OCI-LY7 (cell line): Measurements from ENCODE around the gene HABP4. TPM values are rescaled to one million over a fixed set of nuclear protein-coding genes. Genes with fewer than 3 reads are reported as not detected.

Experiments used
- BruUV-seq: library from RNA; stranded (reverse); fragments of 400-500 nt; replicated peaks from 2 replicates; lab custom pipeline; 2021; lab: Mats Ljungman, UMichigan
- CTCF ChIA-PET: fragments of 300-600 bp; sonication (Branson Sonifier 250); formaldehyde crosslinking; loops from one replicate; lab custom pipeline; 2022; ENCODE audit warnings: antibody characterized with exemption; ENCODE audit not compliant: unreplicated experiment; lab: Charles Lee
- POLR2A ChIA-PET: fragments of 300-600 bp; sonication (Branson Sonifier 250); formaldehyde crosslinking; loops from one replicate; lab custom pipeline; 2022; ENCODE audit warnings: antibody characterized with exemption; lab: Charles Lee
- DNase-seq: peaks from one replicate; pipeline ENCODE4 v3.0.0-alpha.2; 2015; ENCODE audit warnings: low spot score
- H2AFZ ChIP-seq: fragments of 200-600 bp; sonication (generic), shearing (Covaris generic); 2 replicates; pipeline ENCODE4 v1.6.1; 2014; ENCODE audit warnings: mild to moderate bottlenecking, antibody characterized with exemption, low read length, moderate library complexity
- H3K27ac ChIP-seq: fragments of 200-600 bp; sonication (generic); 2 replicates; pipeline ENCODE4 v1.5.1; 2014; ENCODE audit warnings: mixed run types, low read depth, mild to moderate bottlenecking, moderate library complexity, low read length, inconsistent platforms; ENCODE audit not compliant: poor library complexity, severe bottlenecking
- H3K36me3 ChIP-seq: fragments of 200-600 bp; sonication (generic); 2 replicates; pipeline ENCODE4 v1.6.1; 2014; ENCODE audit warnings: mild to moderate bottlenecking, antibody characterized with exemption, low read length, moderate library complexity, mixed read lengths; ENCODE audit not compliant: insufficient read depth
- H3K4me1 ChIP-seq: fragments of 200-600 bp; sonication (generic); 2 replicates; pipeline ENCODE4 v1.5.1; 2014; ENCODE audit warnings: mild to moderate bottlenecking, low read length; ENCODE audit not compliant: insufficient read depth, poor library complexity, severe bottlenecking
- H3K4me2 ChIP-seq: fragments of 200-600 bp; sonication (generic); 2 replicates; pipeline ENCODE4 v1.6.1; 2014; ENCODE audit warnings: mild to moderate bottlenecking, low read length
- H3K4me3 ChIP-seq: fragments of 200-600 bp; sonication (generic); 2 replicates; pipeline ENCODE4 v1.5.1; 2014; ENCODE audit warnings: mild to moderate bottlenecking, low read depth, low read length; ENCODE audit not compliant: poor library complexity, severe bottlenecking
- H3K79me2 ChIP-seq: fragments of 200-600 bp; sonication (generic); 2 replicates; pipeline ENCODE4 v1.6.1; 2016; ENCODE audit warnings: low read depth, mild to moderate bottlenecking, low read length, moderate library complexity, mixed read lengths; ENCODE audit not compliant: insufficient read depth
- H3K9me2 ChIP-seq: fragments of 200-600 bp; sonication (generic); 2 replicates; pipeline ENCODE4 v1.6.1; 2016; ENCODE audit warnings: mild to moderate bottlenecking, low read length, mixed read lengths; ENCODE audit not compliant: insufficient read depth
- H3K9me3 ChIP-seq: fragments of 200-600 bp; sonication (generic); 2 replicates; pipeline ENCODE4 v1.6.1; 2014; ENCODE audit warnings: mild to moderate bottlenecking, mixed run types, low read length, mixed read lengths
- H4K20me1 ChIP-seq: fragments of 200-600 bp; sonication (generic); 2 replicates; pipeline ENCODE4 v1.6.1; 2014; ENCODE audit warnings: mild to moderate bottlenecking, antibody characterized with exemption, low read length, moderate library complexity, mixed read lengths; ENCODE audit not compliant: insufficient read depth
- EZH2phosphoT487 ChIP-seq: fragments of 200-600 bp; sonication (generic); IDR thresholded peaks from 2 replicates; pipeline ENCODE4 v1.6.1; 2018; ENCODE audit warnings: low read depth, borderline replicate concordance, mild to moderate bottlenecking, mixed run types, antibody characterized with exemption, low read length, moderate library complexity, mixed read lengths
- intact Hi-C: fragments of 100-400 bp; cut with micrococcal nuclease; formaldehyde crosslinking; loops from one replicate; pipeline ENCODE4 v1.10.0; 2022; ENCODE audit not compliant: unreplicated experiment
- total RNA-seq, 2 experiments: library from RNA; depleted of rRNA in 1 of 2; stranded (reverse); fragments of >200 nt in 1 of 2; shearing (Covaris generic) in 1 of 2; gene quantifications; 2 replicates each; pipeline ENCODE4 v1.2.3, GENCODE V29; 2014 to 2022
- TF ChIP-seq, protein P1 (sequence below): fragments of 200-600 bp; sonication (generic); conservative IDR thresholded peaks from 2 replicates; pipeline ENCODE4 v1.5.1; 2014; ENCODE audit warnings: mild to moderate bottlenecking, antibody characterized with exemption, low read length, moderate library complexity, mixed read lengths

The HABP4 gene
- total RNA-seq, 2 experiments from 2014 or later, result 6.0 to 11.0 TPM

DNA sequence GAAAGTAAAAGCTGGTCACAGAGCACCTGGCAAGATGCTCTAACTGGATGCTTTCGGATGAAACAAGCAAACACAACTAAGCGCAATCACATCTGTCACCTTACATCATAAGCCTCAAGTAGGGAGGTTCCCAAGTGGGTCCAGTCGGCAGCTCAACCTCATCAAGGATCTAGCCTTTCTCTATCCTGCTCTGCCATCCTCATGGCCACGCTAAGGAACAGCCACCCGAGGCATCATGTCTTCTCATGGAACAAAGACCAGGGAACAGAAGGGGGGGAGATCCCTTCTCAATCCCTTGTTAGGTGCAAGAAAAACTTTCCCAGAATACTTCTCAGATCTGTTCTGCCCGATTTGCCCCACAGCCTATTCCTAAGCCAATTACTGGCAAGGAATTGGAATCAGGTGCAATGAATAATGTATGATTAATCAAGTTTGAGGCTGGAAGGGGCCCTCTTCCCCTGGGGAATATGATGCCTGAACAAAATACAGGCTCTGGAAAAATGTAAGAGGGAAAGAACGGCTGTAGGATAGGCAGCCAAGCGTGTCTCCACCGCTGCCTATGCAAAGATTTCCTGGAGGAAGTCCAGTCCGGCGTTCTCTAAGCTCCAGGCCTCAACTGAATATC lies 1.3 kb upstream of the HABP4 start:
- Histone ChIP-seq H3K27ac (no peak overlapping the region), H2AFZ (no peak overlapping the region), H3K4me2 (no peak overlapping the region), H4K20me1 (peaks cover 2% of the 10 kb centered on the region; the same call in 1 of the 2 replicates), H3K9me3 (no peaks in the 10 kb centered on the region), H3K9me2 (no peaks in the 10 kb centered on the region), H3K79me2 (no peaks in the 10 kb centered on the region), H3K4me1 (peaks cover 16% of the 10 kb centered on the region), H3K4me3 (no peak overlapping the region), H3K36me3 (no peaks in the 10 kb centered on the region)
- intact Hi-C loops, result no loop called here
- TF ChIP-seq, protein P1, sequence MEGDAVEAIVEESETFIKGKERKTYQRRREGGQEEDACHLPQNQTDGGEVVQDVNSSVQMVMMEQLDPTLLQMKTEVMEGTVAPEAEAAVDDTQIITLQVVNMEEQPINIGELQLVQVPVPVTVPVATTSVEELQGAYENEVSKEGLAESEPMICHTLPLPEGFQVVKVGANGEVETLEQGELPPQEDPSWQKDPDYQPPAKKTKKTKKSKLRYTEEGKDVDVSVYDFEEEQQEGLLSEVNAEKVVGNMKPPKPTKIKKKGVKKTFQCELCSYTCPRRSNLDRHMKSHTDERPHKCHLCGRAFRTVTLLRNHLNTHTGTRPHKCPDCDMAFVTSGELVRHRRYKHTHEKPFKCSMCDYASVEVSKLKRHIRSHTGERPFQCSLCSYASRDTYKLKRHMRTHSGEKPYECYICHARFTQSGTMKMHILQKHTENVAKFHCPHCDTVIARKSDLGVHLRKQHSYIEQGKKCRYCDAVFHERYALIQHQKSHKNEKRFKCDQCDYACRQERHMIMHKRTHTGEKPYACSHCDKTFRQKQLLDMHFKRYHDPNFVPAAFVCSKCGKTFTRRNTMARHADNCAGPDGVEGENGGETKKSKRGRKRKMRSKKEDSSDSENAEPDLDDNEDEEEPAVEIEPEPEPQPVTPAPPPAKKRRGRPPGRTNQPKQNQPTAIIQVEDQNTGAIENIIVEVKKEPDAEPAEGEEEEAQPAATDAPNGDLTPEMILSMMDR, result no peak
- no peak for TF ChIP-seq EZH2phosphoT487
- BruUV-seq, result no TSS peak
- ChIA-PET POLR2A (interaction anchor here (1.3 to 1.8 kb wide), 5 partner anchors 9 to 937 kb away, joined by 4 to 9 read pairs (median 4); no protein-coding TSS in a partner anchor), CTCF (no interaction called here)
- no peak for DNase-seq

DNA sequence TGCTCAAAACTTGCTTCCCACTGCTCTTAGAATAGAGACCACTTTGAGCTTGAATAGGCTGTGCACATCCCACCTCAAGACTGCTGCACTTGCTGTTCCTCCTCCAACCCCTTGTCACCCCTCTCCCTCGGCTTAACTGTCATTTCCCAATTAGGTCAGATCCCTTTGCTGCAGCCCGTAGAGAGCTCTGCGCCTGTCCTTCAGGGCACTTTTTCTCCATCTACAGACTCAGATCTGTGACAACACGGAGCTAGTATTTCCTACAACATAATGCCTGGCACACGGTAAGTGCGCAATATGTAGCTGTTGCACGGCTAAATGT lies 485 bp upstream of the HABP4 start:
- intact Hi-C loops, result no loop called here
- no peak for DNase-seq
- no TSS peak for BruUV-seq
- Histone ChIP-seq H3K4me2 (peak overlapping the region; percentile 77), H3K79me2 (no peaks in the 10 kb centered on the region), H3K9me3 (no peaks in the 10 kb centered on the region), H4K20me1 (peaks cover 6% of the 10 kb centered on the region; the same call in 1 of the 2 replicates), H3K9me2 (no peaks in the 10 kb centered on the region), H3K27ac (no peak overlapping the region), H3K36me3 (no peaks in the 10 kb centered on the region), H2AFZ (peak overlapping the region; percentile 96), H3K4me1 (peaks cover 16% of the 10 kb centered on the region), H3K4me3 (peak overlapping the region; percentile 80)
- ChIA-PET CTCF (no interaction called here), POLR2A (interaction anchor here (0.6 to 1.8 kb wide), 12 partner anchors 8 to 938 kb away, joined by 3 to 9 read pairs (median 4); no protein-coding TSS in a partner anchor)
- no peak for TF ChIP-seq EZH2phosphoT487
- TF ChIP-seq, protein P1, result no peak
